Measurements from ENCODE around the gene INO80. TPM values are rescaled to one million over a fixed set of nuclear protein-coding genes. Genes with fewer than 3 reads are reported as not detected.

The INO80 gene
- total and polyA plus RNA-seq, 12 donors: 4.8 to 14.8 (median 11.7) TPM

DNA sequence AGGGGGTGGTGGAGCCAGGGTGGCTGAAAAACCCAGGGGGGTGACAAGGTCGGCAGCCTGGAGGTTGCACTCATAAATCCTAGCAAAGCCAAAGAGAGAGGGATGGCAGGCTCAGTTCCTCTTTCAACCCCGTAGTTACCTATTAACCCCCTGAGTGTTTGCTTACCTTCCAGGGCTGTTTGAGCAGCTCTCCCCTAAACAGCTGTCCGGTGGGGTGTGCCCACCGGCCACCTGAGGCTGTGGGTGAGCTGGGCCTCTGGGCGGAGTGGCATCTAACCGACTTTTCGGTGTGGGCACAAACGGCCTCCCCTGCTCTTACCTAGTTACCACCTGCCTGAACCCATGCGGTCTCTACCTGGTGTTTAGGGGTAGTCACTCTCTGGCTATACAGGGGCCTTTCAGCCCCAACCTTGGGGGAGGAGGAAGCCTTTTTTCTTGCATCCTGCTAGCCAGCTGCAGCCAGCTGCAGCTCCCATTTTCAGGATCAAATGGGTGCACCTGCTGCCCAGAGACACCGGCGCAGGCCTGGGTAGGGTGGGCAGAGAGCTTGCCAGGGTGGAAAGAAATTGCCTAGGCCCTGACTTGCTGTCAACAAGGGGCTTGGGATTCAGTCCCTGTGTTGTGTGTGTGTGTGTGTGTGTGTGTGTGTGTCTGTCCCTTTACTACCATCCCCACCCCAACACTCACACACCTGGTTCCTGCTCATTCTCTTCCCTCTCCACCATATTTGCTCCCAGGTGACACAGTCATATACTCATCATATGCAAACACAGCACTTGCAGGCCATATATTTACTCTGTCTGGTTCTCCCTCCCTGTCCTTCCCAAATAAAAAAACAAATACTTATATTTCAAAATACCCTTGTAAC is 183.2 kb downstream of the INO80 start:
- intact Hi-C loops (cut with DNase I): no loop called here
- H3K27ac ChIP-seq: peak overlapping the region in 8 of 10 donors; percentile 7 to 96 (median 82)
- peaks cover 14 to 90% (median 68%) of the 10 kb centered on the region in 9 donors for H3K4me1 ChIP-seq
- H3K27me3 ChIP-seq: peaks cover 5 to 55% (median 25%) of the 10 kb centered on the region in 7 donors
- no peak for TF ChIP-seq CTCF (IDR thresholded peaks at IDR 0.05)
- H3K36me3 ChIP-seq: peaks cover 0 to 69% (median 11%) of the 10 kb centered on the region in 9 donors
- H3K9me3 ChIP-seq: no peaks in the 10 kb centered on the region
- no peak for ATAC-seq
- no peak for DNase-seq
- WGBS, 2 donors: 62 to 75% methylated on average over 11 of the region's 11 CpGs
- H3K4me3 ChIP-seq: peak overlapping the region in 9 of 10 donors; percentile 59 to 96 (median 75)

DNA sequence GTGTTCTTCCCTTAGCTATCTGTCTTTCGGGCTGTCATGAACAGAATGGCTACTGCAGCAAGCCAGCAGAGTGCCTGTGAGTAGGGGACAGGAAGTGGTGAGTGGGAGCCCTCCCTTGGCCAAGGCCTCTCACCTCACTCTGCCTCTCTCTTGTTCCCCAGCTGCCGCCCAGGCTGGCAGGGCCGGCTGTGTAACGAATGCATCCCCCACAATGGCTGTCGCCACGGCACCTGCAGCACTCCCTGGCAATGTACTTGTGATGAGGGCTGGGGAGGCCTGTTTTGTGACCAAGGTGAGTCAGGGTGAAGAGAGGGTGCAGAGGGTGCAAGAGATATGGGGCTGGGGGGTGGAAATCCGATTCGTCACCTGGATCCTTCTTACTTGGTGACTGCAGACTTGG is 183.9 kb downstream of the INO80 start:
- H3K4me3 ChIP-seq: peak overlapping the region in 9 of 10 donors; percentile 59 to 96 (median 75)
- no peaks in the 10 kb centered on the region for H3K9me3 ChIP-seq
- 65 to 72% methylated on average over 8 of the region's 8 CpGs for WGBS, 2 donors
- H3K4me1 ChIP-seq: peaks cover 20 to 90% (median 68%) of the 10 kb centered on the region in 9 donors
- no peak for TF ChIP-seq CTCF (IDR thresholded peaks at IDR 0.05)
- H3K27ac ChIP-seq: peak overlapping the region; percentile 36 to 96 (median 82)
- no peak for DNase-seq
- intact Hi-C loops (cut with DNase I): no loop called here
- H3K27me3 ChIP-seq: peaks cover 5 to 62% (median 26%) of the 10 kb centered on the region in 7 donors
- no peak for ATAC-seq
- H3K36me3 ChIP-seq: peaks cover 0 to 62% (median 8%) of the 10 kb centered on the region in 9 donors

- no peak for TF ChIP-seq CTCF (IDR thresholded peaks at IDR 0.05)
- WGBS, 2 donors: 56 to 57% methylated on average over 16 of the region's 16 CpGs
- H3K36me3 ChIP-seq: peaks cover 0 to 56% (median 8%) of the 10 kb centered on the region in 9 donors
- DNase-seq (no peak), ATAC-seq (no peak)
- H3K4me1 ChIP-seq: peaks cover 15 to 90% (median 65%) of the 10 kb centered on the region in 9 donors
- H3K27me3 ChIP-seq: peaks cover 5 to 69% (median 30%) of the 10 kb centered on the region in 7 donors
- H3K4me3 ChIP-seq: peak overlapping the region in 9 of 10 donors; percentile 59 to 96 (median 75)
- peak overlapping the region; percentile 36 to 96 (median 82) for H3K27ac ChIP-seq
- H3K9me3 ChIP-seq: no peaks in the 10 kb centered on the region
- intact Hi-C loops (cut with DNase I): loop anchor here in 3 of 10 donors (2.0 kb wide), 1 partner anchor 25 kb away; no protein-coding TSS in a partner anchor
Observed at GRCh38 chr15:40931300-40932142, 184.6 kb downstream of the INO80 start.
